Measurements from ENCODE around the gene TNNT3.

TNNT3 gene

GRCh38 chr11:1919391-1920127, at the start of gene TNNT3:
Gene TNNT3, plus strand, starts transcription at chr11:1919703. Its CDS starts 3,172 bp downstream, at chr11:1922875.
- Histone ChIP-seq H3K4me3 (ENCODE audit: low read depth, low read length) (no peak within 1 kb of the TSS), H3K27ac (no peak within 1 kb of the TSS), H3K9me3 (ENCODE audit: severe bottlenecking) (no peaks in the 10 kb centered on the region), H3K36me3 (no peaks in the 10 kb centered on the region), H3K27me3 (ENCODE audit: insufficient read depth, low read depth, severe bottlenecking) (peaks cover 75% of the 10 kb centered on the region)
- DNase-seq: no peak
- no peak for TF ChIP-seq CTCF (IDR thresholded peaks at IDR 0.05; ENCODE audit: low read depth, low read length)

GRCh38 chr11:1870326-1870696, 49.2 kb upstream of the TNNT3 start:
- Histone ChIP-seq H3K36me3 (no peaks in the 10 kb centered on the region), H3K27me3 (ENCODE audit: insufficient read depth, low read depth, severe bottlenecking) (peaks cover 76% of the 10 kb centered on the region), H3K27ac (no peak overlapping the region), H3K9me3 (ENCODE audit: severe bottlenecking) (no peaks in the 10 kb centered on the region), H3K4me3 (ENCODE audit: low read depth, low read length) (no peak overlapping the region)
- no peak for TF ChIP-seq CTCF (IDR thresholded peaks at IDR 0.05; ENCODE audit: low read depth, low read length)
- no peak for DNase-seq

- no peak overlapping the region for H3K4me3 ChIP-seq (ENCODE audit: low read depth, low read length)
Observed at GRCh38 chr11:1870721-1871466, 48.6 kb upstream of the TNNT3 start.

GRCh38 chr11:1871531-1871930, 48.0 kb upstream of the TNNT3 start:
- no peaks in the 10 kb centered on the region for H3K9me3 ChIP-seq (ENCODE audit: severe bottlenecking)
- H3K27me3 ChIP-seq (ENCODE audit: insufficient read depth, low read depth, severe bottlenecking): peaks cover 74% of the 10 kb centered on the region
- H3K36me3 ChIP-seq: no peaks in the 10 kb centered on the region
- no peak for TF ChIP-seq CTCF (IDR thresholded peaks at IDR 0.05; ENCODE audit: low read depth, low read length)
- no peak overlapping the region for H3K27ac ChIP-seq
- H3K4me3 ChIP-seq (ENCODE audit: low read depth, low read length): no peak overlapping the region
- DNase-seq: no peak

More at GRCh38 chr11:1870721-1871466, 48.6 kb upstream of the TNNT3 start:
- no peak overlapping the region for H3K27ac ChIP-seq
- no peak for TF ChIP-seq CTCF (IDR thresholded peaks at IDR 0.05; ENCODE audit: low read depth, low read length)
- DNase-seq: no peak
- no peaks in the 10 kb centered on the region for H3K36me3 ChIP-seq
- no peaks in the 10 kb centered on the region for H3K9me3 ChIP-seq (ENCODE audit: severe bottlenecking)
- H3K27me3 ChIP-seq (ENCODE audit: insufficient read depth, low read depth, severe bottlenecking): peaks cover 74% of the 10 kb centered on the region

- Histone ChIP-seq H3K9me3 (ENCODE audit: severe bottlenecking) (no peaks in the 10 kb centered on the region), H3K4me3 (ENCODE audit: low read depth, low read length) (no peak overlapping the region), H3K27me3 (ENCODE audit: insufficient read depth, low read depth, severe bottlenecking) (peaks cover 68% of the 10 kb centered on the region), H3K36me3 (no peaks in the 10 kb centered on the region), H3K27ac (no peak overlapping the region)
- no peak for TF ChIP-seq CTCF (IDR thresholded peaks at IDR 0.05; ENCODE audit: low read depth, low read length)
- DNase-seq: no peak
Observed at GRCh38 chr11:1872267-1872985, 47.1 kb upstream of the TNNT3 start.

Measured in WERI-Rb-1 (cell line).